SH-SY5Y (cell line): Measurements from ENCODE around the gene DOK7.

ENCODE experiments used
- GATA2 ChIP-seq: IDR thresholded peaks from 2 replicates; pipeline ENCODE4 v1.6.1; 2011; ENCODE audit warnings: mild to moderate bottlenecking, low read depth, low read length
- GATA3 ChIP-seq: IDR thresholded peaks from 2 replicates; pipeline ENCODE4 v1.6.1; 2011; ENCODE audit warnings: low read depth, mild to moderate bottlenecking, low read length, moderate library complexity

GRCh38 chr4:3526456-3526855, 63.4 kb downstream of the DOK7 start:
- TF ChIP-seq GATA3: no peak
- TF ChIP-seq GATA2: no peak
